Inflammatory macrophage treated with lipopolysaccharide for 1 hour (primary cell): Measurements from ENCODE around the gene RFK.
"Not testable (repeated sequence)": the region's sequence is repeated elsewhere in the genome, so short reads cannot be mapped to it uniquely, and the experiment has no call there.

ENCODE experiments used
- DNase-seq, 2 donors: peaks; one replicate each; pipeline ENCODE4 v3.0.0-alpha.2; 2020 to 2022

RFK gene

DNA sequence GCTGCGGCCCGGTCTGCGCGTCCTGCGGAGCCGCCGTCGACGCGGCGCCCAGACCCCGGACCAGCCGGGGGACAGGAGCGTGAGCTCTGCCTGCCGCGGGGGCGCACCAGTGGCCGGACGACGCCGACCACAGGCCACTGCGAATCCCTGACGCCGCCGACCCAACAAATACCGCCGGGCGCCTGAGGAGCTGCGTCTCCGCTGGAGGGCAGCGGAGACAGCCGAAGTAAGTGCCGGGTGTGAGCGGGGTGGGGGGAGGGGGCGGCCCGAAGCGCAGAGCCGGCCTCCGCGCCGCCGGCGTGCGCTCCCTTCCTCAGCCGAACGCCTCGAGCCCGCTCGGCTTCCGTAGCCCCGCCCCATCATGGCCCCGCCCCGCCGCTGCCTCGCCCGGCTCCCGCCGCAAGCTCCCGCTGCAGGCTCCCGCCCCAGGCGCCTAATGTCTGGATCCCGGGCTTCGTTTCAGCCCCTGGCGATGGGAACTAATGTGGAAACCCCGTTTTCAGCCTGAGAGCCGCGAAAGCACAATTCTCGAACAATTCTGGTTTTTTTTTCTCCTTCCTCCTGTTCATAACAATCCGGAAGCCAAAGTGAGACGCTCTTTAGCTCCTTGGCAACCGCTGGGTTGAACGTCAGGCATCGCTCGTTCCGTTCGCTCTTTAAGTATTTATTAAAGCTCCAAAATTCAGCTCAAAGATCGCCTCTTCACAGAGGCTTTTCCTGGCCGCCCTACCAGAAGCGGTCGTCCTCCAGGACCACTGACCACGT lies at the start of gene RFK:
Gene RFK (minus strand): TSS at position 232 of the 765 bp plus-strand sequence. CDS start 255 bp downstream, outside the sequence.
- peak; percentile 82 to 91 for DNase-seq

DNA sequence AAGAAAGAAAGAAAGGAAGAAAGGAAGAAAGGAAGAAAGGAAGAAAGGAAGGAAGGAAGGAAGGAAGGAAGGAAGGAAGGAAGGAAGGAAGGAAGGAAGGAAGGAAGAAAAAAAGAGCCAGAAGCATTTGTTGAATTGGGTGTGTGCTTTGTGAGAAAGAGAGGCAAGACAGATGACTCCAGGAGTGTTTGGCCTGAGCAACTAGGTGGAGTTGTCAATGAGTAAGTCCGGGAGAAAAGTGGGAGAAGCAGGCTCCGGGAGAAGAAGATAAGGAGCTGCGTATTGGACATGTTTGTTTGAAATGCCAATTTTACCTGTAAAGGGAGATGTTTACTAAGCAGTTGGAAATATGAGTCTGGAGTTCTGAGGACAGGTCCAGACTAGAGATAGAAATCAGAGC lies 49.7 kb upstream of the RFK start:
- no peak for DNase-seq

DNA sequence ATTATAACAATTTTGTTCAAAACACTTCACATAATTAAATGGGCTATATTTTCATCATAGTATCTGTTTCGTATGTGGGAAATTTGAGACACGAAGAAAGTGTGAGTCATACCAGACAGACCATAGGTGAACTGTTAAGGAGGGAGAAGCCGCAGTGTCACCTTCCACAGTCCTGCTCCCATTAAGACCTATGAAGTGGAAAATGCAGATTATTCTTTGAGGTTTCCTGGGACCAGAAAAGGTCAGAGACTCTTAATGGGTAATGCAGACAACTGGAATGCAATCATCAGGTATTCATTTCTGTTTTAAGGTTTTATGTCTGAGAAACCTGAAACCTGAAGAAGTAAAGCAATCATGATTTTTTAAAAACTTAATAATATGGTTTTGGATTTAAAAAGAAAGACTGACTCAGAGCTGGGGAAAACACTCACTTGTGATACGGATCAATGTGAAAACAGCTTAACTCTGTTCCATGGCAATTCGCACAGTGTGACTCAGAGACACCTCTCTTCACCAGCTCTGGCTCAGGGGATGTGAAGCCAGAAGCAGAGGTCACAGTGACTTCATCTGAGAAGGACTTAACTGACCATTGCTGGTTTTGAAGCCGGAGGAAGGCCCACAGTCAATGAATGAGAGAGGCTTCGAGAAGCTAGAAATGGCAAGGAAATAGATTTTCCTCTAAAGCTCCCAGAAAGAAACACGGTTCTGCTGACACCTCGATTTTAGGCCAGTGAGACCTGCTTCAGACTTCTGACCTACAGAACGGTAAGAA lies 47.5 kb upstream of the RFK start:
- no peak for DNase-seq

DNA sequence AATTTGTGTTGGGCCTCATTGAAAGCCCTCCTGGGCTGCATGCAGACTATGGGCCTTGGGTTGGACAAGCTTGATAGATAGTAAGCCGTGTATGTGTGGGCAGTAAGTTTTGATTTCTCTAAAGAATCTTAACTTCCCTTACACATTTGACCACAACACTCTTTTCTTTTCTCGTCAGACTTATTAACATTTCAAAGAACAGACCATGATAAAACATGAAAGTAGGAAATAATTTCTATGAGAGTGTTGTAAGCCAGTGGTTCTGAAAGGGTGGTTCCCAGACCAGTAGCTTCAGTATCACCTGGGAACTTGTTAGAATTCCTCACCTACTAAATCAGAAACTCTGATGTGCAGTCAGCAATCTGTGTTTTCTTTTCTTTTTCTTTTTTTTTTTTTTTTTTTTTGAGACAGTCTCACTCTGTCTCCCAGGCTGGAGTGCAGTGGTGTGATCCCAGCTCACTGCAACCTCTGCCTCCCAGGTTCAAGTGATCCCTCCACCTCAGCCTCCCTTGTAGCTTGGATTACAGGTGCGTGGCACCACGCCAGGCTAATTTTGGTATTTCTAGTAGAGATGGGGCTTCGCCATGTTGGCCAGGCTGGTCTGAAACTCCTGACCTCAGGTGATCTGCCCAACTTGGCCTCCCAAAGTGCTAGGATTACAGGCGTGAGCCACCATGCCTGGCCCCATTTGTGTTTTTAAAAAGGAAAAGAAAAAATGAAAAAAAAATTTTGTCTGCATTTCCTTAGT lies 44.8 kb upstream of the RFK start:
- DNase-seq: no peak

DNA sequence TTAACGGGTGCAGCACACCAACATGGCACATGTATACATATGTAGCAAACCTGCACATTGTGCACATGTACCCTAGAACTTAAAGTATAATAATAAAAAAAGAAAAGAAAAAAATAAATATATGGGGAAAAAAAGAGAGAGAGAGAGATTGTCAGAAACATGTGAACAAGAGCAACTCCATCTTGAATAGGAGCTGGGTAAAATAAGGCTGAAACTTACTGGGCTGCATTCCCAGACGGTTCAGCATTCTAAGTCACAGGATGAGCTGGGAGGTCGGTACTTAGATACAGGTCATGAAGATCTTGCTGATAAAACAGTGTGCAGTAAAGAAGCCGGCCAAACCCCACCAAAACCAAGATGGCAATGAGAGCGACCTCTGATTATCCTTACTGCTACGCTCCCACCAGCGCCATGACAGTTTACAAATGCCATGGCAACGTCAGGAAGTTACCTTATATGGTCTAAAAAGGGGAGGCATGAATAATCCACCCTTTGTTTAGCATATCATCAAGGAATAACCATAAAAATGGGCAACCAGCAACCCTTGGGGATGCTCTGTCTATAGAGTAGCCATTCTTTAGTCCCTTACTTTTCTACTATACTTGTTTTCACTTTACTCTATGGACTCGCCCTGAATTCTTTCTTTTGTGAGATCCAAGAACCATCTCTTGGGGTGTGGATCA lies 42.9 kb upstream of the RFK start:
- not testable (repeated sequence) for DNase-seq

DNA sequence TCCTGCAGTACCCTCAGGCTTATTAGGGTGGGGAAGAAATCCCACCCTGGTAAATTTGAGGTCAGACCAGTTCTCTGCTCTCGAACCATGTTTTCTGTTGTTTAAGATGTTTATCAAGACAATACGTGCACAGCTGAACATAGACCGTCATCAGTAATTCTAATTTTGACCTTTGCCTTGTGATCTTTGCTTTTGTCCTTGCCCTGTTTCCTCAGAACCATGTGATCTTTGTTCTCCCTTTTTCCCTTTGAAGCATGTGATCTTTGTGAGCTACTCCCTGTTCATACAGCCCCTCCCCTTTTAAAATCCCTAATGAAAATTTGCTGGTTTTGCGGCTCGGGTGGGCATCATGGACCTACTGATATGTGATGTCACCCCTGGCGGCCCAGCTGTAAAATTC lies 40.7 kb upstream of the RFK start:
- not testable (repeated sequence) for DNase-seq

DNA sequence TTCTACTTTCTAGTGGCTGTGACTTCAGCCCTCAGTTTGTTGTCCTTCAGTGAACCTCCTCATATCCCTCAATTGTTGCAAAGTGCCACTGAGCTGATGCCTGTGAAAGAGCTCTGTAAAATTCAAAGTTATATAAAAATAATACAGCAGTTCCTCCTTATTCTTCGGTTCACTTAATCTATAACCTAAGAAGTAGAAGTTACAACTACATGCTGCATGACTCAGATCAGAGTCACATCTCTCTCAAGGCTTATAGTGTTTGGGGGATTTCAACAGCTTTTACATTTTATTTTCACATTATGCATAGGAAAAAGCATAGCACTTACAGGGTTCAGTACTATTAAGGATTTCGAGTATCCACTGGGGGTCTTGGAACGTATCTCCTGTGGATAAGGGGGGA lies 39.6 kb upstream of the RFK start:
- peak; percentile 31 to 42 for DNase-seq

DNA sequence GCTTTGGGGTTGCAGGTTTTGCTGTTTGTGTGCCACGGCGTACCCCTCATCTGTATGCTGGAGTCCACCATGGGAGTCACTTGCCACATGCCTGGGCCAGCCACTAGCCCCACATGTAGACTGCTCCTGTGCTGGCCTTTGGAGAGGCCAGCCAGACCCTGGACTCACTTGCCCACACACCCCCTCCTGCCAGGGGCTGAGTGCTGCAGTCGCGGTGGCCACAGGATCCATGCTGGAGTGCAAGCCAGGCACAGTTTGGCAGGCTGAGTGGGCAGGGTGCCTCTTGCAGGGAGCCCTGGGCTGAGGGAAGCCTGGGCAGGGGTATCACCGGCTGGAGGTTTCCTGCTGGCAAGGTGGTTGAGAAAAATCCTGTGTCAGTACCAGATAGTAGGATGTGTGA lies 39.2 kb upstream of the RFK start:
- DNase-seq: no peak

DNA sequence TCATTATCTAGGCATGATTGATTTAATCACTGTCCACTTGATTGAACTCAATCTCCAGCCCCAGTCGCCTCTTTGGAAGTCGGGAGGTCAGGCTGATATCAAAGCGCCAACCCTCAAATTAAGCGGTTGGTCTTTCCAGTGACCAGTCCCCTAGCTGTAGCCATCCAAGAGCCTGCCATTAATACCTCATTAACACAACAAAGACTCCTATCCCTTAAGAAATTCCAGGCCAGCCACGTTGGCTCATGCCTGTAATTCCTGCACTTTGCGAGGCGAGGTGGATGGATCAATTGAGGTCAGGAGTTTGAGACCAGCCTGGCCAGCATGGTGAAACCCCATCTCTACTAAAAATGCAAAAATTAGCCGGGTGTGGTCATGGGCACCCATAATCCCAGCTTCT lies 37.4 kb upstream of the RFK start:
- DNase-seq: no peak

DNA sequence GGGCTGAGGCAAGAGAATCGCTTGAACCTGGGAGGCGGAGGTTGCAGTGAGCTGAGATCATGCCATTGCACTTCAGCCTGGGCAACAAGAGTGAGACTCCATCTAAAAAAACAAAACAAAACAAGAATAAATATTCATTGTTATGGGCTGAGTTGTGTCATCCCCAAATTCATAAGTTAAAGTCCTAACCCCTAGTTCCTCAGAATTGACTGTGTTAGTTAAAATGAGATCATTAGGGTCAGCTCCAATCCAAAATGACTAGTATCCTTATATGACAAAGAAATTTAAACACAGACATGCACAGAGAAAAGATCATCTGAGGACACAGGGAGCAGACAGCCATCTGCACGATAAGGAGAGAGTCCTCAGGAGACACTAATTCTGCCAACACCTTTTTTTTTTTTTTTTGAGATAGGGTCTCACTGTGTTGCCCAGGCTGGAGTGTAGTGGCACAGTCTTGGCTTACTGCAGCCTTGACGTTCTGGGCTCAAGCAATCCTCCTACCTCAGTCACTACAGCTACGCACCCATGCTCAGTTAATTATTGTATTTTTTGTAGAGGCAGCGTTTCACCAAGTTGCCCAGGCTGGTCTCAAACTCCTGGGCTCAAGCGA lies 32.7 kb upstream of the RFK start:
- no peak for DNase-seq

DNA sequence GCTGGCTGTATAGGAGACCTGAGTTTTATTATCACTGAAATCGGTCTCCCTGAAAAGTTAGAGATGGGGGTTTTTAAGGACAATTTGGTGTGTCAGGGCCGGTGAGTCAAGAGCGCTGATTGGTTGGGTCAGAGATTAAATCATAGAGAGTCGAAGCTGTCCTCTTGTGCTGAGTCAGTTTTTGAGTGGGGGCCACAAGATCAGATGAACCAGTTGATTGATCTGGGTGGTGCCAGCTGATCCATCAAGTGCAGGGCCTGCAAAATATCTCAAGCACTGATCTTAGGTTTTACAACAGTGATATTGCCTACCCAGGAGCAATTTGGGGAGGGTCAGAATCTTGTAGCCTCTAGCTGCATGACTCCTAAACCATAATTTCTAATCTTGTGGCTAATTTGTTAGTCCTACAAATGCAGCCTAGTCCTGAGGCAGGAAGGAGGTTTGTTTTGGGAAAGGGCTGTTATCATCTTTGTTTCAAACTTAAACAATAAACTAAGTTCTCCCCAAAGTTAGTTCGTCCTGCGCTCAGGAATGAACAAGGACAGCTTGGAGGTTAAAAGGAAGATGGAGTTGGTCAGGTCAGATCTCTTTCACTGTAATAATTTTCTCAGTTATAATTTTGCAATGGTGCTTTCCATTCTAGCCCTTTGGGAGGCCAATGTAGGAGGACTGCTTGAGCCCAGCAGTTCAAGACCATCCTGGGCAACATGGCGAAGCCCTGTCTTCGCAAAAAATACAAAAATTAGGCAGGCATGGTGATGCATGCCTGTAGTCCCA lies 31.6 kb upstream of the RFK start:
- no peak for DNase-seq

DNA sequence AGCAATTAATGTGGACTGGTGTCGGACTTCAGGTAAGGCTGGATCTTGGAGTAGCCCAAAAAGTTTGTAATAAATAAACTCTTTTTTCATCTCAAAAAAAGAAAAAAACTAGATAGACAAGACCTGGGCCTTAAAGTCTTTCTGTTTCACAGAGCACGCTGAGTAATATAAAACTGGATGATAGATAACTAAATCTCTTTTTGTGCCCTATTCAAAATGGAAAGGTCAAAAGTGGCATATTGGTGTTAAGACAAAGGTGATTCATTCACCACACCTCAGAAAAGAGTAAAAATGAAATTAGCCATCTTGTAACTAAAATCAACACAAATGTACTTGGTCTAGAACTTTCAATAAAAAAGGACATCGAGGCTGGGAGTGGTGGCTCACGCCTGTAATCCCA lies 30.3 kb upstream of the RFK start:
- DNase-seq: no peak

DNA sequence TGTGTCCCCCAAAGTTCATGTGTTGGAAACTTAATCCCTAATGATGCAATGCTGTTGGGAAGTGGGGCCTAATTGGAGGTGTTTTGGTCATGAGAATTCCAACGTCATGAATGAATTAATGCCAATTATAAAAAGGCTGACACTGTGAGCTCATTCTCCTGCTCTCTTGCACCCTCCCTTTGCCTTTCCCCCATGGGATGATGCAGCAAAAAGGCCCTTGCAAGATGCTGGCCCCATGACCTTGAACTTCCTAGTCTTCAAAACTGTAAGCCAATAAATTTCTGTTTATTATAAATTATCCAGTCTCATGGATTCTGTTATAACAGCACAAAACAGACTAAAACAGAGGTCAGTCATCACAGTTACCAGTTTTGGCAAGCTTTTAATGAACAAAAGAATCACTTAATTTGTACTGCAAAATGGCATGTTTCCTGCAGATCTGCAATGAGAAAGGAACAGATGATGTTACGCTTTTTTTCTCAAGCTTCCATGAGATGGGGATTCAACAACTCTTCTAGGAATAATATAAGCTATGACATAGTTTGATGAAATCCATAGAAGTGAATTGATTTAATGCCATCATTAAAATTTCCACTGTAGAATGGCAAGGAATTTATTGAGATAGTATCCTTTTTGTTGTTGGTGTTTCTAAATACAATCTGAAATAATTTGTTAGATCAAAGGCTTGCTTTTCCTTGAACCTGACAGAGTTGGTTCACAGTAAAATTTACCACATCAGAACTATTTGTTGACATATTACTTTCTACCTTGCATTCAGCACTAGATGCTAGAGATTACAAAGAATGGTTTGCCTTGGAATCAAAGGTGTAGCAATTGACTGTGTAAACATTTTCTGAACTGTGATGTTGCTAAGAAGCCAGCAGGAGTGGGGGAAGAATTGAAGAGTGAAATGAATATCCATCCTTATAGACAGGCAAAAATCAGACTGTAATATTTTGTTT lies 29.3 kb upstream of the RFK start:
- no peak for DNase-seq

DNA sequence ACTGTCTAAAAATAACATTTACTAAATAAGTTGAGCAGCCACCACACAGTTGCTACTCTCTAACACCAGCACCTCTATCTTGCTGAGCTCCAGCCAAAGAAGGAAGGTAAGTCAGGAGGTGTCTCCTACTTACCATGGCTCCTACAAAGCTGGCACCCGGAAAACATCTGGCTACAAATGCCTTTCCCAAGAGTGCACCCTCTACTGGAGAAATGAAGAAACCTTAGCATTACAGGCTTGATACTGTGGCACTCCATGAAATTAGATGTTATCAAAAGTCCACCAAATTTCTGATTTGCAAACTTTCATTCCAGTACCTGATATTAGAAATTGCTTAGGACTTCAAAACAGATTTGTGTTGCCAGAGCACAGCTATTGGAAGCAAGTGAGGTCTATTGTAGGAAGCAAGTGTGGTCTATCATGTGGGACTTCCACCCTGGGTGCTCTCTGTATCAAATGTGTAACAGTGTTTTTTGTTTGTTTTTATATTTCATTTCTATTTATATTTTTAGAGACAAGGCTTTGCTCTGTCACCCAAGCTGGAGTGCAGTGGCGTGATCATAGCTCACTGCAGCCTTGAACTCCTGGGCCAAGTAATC lies 25.7 kb upstream of the RFK start:
- peak; percentile 25 to 53 for DNase-seq

DNA sequence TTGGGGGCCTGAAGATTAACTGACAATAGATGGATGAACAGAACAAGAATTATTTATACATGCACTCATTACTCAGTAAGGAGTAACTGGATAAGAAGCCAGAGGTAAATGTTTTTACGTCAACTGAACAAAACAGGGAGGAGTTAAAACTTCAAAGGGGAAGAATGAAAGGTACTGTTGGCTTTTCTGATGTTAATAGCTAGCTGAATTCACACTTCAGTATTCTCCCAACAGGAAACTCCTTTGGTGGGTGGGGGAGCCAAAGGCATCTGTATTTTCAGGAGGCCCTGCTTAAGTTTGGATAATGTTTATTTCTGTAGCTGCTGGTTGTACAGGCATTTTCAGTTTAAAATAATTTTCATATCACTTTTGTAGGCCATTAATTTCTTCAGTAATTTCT lies 23.2 kb upstream of the RFK start:
- no peak for DNase-seq

DNA sequence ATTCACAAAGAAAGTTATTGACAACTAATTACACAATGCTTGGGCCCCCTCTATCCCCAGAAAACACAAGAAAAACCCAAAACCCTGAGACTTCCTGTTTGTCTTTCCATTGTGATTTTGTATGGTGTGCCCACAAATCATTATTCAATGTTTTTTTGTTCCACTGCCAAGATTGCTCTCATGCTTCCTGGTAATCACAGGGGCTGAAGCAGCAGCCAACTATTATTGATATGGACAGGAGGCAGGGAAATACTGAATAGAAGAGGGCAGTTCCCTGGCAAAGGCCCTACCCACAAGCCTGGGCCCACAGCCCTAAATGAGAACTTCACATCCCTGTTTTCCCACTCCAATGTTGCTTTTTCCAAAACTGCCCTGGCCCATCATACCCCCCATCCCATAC lies 21.5 kb upstream of the RFK start:
- DNase-seq: no peak

DNA sequence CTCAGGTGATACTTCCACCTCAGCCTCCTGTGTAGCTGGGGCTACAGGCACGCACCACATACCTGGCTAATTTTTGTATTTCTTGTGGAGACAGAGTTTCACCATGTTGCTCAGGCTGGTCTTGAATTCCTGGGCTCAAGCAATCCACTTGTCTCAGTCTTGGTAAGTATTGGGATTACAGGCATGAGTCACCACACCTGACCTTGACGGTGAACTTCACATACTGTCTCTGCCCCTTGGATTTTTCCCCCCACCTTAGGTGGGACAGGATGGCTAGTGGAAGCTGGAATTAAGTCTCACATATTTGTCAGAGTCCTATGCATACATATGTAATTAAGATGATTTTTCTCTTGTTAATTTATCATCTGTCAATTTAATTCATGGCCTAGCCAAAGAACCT lies 20.9 kb upstream of the RFK start:
- DNase-seq: no peak

DNA sequence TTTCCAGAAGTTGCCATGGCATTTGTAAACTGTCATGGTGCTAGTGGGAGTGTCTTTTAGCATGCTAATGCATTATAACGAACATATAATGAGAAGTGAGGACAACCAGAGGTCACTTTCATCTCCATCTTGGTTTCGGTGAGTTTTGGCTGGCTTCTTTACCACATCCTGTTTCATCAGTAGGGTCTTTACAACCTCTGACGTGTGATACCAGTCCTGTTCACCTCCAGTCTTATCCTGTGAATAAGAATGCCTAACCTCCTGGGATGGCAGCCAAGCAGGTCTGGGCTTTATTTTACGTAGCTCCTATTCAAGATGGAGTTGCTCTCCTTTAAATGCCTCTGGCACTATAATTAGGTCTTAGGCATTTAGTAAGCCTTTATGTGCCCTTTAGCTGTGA lies 20.4 kb upstream of the RFK start:
- no peak for DNase-seq

DNA sequence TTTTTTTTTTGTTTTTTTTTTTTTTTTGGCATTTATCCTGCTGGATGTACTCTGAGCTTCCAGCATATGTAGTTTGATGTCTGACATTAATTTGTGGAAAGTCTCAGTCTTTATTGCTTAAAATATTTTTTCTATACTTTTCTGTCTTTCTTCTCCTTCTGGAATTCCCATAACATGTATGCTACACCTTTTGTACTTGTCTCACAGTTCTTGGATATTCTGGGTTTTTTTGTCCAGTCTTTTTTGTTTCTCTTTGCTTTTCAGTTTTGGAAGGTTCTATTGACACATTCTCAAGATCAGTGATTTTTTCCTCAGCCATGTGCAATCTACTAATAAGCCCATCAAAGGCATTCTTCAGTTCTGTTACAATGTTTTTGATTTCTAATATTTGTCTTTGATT lies 19.4 kb upstream of the RFK start:
- DNase-seq: no peak

DNA sequence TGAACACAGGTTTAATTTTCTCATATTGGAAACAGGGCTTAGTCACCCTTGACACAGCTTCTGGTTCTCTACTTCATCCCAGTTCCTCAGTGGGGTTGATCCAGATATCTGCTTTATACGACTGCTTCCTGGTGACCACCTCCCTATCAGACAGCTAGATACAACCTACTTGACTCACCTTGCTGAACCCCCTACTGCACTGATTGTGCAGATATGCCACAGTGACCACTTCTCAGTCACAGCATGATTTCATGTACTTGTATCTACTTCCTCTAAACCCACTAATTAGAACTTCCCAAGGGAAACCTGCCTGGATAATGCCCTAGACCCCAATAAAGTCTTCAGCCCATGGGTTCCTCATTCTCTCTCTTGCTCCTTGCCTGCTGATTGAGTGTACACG lies 18.4 kb upstream of the RFK start:
- DNase-seq: peak in 1 of 2 donors; percentile 19
